Activated T-helper 1 cell treated with anti-CD3 and anti-CD28 coated beads, Interleukin-12 subunit alpha, Interleukin-12 subunit beta, Interleukin-2, Interleukin-4 antibody, amounts not matched to agents 30 ng/mL and 10 ng/mL and 1 ng/mL, durations not matched to agents 14 hours and 24 hours and 36 hours (primary cell): ENCODE measurements around the gene C1QTNF2. TPM values are rescaled to one million over a fixed set of nuclear protein-coding genes. Genes with fewer than 3 reads are reported as not detected.
"Not testable (repeated sequence)": the region's sequence is repeated elsewhere in the genome, so short reads cannot be mapped to it uniquely, and the experiment has no call there.

ENCODE experiments used
- DNase-seq: peaks from one replicate; pipeline ENCODE4 v3.0.0; 2021; ENCODE audit warnings: low spot score
- H3K27ac Mint-ChIP-seq: one replicate; pipeline ENCODE4 v1.8.0; 2021; ENCODE audit warnings: mild to moderate bottlenecking, mixed read lengths
- H3K27me3 Mint-ChIP-seq: one replicate; pipeline ENCODE4 v1.8.0; 2022; ENCODE audit warnings: mild to moderate bottlenecking, moderate library complexity, mixed read lengths; ENCODE audit not compliant: insufficient read depth
- H3K36me3 Mint-ChIP-seq: one replicate; pipeline ENCODE4 v1.8.0; 2021; ENCODE audit warnings: low read depth, mixed read lengths
- H3K4me1 Mint-ChIP-seq: one replicate; pipeline ENCODE4 v1.8.0; 2021; ENCODE audit warnings: low read depth, mixed read lengths
- H3K4me3 Mint-ChIP-seq: one replicate; pipeline ENCODE4 v1.8.0; 2021; ENCODE audit warnings: mild to moderate bottlenecking, moderate library complexity, mixed read lengths
- H3K9me3 Mint-ChIP-seq: one replicate; pipeline ENCODE4 v1.8.0; 2021; ENCODE audit warnings: mixed read lengths
- intact Hi-C: fragments of 100-400 bp; cut with micrococcal nuclease; formaldehyde crosslinking; loops from one replicate; pipeline ENCODE4 v1.15.1; 2024
- total RNA-seq: library from RNA; stranded (reverse); gene quantifications from 2 replicates; pipeline ENCODE4 v1.2.3, GENCODE V29; 2022

C1QTNF2 gene
- total RNA-seq, 1 donor from 2014 or later, result not detected

- no peak overlapping the region for H3K27ac Mint-ChIP-seq
- DNase-seq, result no peak
- intact Hi-C loops, result no loop called here
- no peaks in the 10 kb centered on the region for H3K36me3 Mint-ChIP-seq
- no peaks in the 10 kb centered on the region for H3K9me3 Mint-ChIP-seq
- peaks cover 2% of the 10 kb centered on the region for H3K27me3 Mint-ChIP-seq
- H3K4me1 Mint-ChIP-seq, result no peaks in the 10 kb centered on the region
- H3K4me3 Mint-ChIP-seq, result no peak overlapping the region
Observed at GRCh38 chr5:160349935-160350303, 20.5 kb downstream of the C1QTNF2 start.

DNA sequence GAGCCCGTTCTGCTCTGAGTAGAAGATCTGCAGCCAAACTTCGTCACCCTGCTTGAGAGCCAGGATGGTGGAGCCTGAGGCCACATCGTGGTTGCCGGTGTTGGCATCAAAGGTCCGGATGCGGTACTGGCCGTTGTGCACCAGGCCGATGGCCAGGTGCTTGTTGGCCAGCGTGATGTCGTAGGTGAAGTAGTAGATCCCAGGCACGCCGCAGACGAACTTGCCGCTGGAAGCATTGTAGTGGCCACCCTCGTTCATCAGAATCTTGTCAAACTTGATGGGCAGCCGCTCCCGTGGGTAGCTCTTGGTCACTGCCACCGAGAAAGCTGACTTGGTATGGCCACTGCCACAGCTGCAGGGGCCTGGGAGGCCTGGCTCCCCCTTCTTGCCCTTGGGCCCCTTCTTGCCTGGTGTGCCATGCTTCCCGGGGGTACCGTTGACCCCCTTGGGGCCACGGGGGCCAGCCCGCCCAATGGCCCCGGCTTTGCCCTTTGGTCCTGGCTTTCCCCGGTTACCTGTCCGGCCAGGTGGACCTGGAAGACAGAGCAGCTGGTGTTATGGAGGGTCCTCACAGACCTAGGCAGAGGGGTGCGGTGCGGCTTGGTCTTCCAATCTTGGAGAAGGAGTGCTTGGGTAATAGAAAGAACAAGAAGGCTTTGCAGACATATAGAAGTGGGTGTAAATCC, 21.0 kb downstream of the C1QTNF2 start:
- no peaks in the 10 kb centered on the region for H3K4me1 Mint-ChIP-seq
- H3K27me3 Mint-ChIP-seq, result peaks cover 2% of the 10 kb centered on the region
- no peaks in the 10 kb centered on the region for H3K36me3 Mint-ChIP-seq
- no peaks in the 10 kb centered on the region for H3K9me3 Mint-ChIP-seq
- H3K4me3 Mint-ChIP-seq, result no peak overlapping the region
- intact Hi-C loops, result no loop called here
- no peak for DNase-seq
- H3K27ac Mint-ChIP-seq, result no peak overlapping the region

DNA sequence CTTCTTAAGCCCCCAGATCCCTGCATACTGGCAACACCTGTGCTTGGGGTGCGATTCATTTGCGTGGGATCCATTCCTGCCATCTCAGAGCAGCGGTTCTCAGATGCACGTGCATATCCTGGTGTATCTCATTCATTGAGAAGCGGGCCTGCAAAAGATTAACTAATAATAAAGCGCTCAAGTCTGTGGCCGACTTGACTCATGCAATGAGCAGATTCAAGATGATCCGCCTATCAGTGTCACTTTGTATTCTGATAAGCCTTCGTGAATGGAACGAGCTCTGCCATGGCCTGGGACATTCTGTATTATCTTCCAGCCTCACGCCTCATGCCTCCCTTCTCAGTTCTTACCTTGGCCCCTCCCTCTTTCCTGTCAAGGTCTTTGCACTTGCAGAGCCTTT, 22.3 kb downstream of the C1QTNF2 start:
- intact Hi-C loops, result no loop called here

DNA sequence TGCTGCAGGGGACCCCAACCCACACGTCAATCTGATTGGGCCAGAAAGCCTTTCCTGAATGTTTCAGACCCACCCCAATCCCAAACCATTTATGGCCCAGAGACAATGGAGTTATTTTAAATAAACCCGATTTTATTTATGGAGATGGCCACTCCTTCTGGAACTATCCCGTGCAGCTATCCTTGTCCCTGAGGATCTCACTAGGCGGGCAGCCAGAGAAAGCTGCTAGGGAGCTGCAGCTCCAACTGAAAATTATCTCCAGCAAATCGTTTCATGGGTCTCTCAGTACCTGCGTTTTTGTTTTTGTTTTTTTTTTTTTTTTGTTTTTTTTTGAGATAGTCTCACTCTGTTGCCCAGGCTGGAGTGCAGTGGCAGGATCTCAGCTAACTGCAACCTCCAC, 23.0 kb downstream of the C1QTNF2 start:
- Mint-ChIP-seq H3K27ac (no peak overlapping the region), H3K4me1 (no peaks in the 10 kb centered on the region)

More for the DNA sequence above, 22.3 kb downstream of the C1QTNF2 start:
- no peaks in the 10 kb centered on the region for H3K36me3 Mint-ChIP-seq
- H3K27me3 Mint-ChIP-seq, result peaks cover 3% of the 10 kb centered on the region
- no peaks in the 10 kb centered on the region for H3K9me3 Mint-ChIP-seq
- no peaks in the 10 kb centered on the region for H3K4me1 Mint-ChIP-seq
- DNase-seq, result no peak
- H3K4me3 Mint-ChIP-seq, result no peak overlapping the region
- H3K27ac Mint-ChIP-seq, result no peak overlapping the region

DNA sequence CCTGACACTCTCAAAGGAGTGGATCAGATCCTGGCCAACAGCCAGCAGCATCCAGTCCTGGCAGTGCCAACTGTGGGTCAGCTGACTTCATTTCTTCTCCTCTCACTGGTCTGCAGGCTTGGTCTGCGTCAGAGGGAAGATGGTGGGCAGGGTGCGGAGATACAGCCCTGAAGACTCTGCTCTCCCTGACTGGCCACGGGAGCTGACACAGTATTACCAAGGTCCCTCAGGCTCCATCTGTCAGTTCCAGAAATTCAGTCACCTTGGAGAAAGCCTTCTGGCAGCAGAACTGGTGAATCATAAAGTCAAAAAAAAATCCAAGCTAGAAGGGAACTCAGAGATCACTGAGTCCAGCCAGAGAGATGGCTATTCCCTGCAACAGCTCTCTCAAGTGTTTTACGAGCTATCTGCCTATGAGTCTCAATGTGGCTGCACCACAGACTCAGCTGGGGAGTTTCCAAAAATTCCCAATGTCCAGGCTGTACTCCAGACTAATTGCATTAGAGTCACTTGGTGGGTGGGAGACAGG, 27.9 kb downstream of the C1QTNF2 start:
- H3K27me3 Mint-ChIP-seq, result peaks cover 9% of the 10 kb centered on the region
- H3K36me3 Mint-ChIP-seq, result no peaks in the 10 kb centered on the region
- no peak overlapping the region for H3K4me3 Mint-ChIP-seq
- H3K4me1 Mint-ChIP-seq, result peaks cover 4% of the 10 kb centered on the region
- H3K27ac Mint-ChIP-seq, result no peak overlapping the region
- intact Hi-C loops, result no loop called here
- DNase-seq, result no peak
- H3K9me3 Mint-ChIP-seq, result no peaks in the 10 kb centered on the region

More for the DNA sequence above, 23.0 kb downstream of the C1QTNF2 start:
- H3K4me3 Mint-ChIP-seq, result no peak overlapping the region
- DNase-seq, result no peak
- no peaks in the 10 kb centered on the region for H3K36me3 Mint-ChIP-seq
- H3K27me3 Mint-ChIP-seq, result peaks cover 3% of the 10 kb centered on the region
- H3K9me3 Mint-ChIP-seq, result no peaks in the 10 kb centered on the region
- intact Hi-C loops, result no loop called here

DNA sequence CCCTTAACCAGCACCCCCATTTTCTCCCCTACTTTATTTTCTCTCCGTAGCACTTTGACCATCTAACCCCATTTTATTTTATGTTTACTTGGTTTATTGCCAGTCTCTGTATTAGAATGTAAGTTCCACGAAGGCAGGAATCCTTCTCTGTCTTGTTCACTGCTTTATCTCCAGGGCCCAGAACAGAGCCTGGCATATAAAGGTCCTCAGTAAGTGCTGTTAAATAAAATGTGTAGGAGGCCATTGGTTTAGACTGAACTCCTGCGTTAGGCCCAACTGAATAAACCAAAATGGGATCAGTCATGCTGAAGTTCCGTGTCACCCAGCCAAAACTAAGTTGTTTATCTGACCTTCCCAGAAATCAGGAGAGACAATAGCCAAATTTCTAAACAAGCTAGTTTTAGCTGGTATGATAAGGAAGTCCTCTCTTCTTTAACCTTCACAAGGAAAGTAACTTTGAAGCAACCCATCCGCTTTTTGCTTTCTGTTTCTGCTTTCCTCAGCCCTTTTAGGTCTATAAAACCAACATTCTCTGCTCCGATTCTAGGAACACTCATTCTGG, 29.0 kb downstream of the C1QTNF2 start:
- no peaks in the 10 kb centered on the region for H3K36me3 Mint-ChIP-seq
- intact Hi-C loops, result no loop called here

DNA sequence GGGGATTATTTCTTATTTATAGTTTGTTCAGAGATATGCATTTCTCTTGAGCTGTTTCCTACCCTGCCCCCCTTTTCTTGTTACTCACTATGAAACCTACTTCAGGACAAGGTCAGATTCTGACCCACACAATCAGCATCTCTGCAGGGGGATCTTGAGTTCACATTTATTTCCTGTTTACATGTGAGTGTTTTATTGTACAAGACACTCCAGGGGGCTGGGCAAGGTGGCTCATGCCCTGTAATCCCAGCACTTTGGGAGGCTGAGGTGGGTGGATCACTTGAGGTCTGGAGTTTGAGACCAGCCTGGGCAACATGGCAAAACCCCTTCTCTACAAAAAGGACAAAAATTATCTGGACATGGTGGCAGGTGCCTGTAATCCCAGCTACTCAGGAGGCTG, 29.9 kb downstream of the C1QTNF2 start:
- DNase-seq, H3K9me3 Mint-ChIP-seq, H3K4me3 Mint-ChIP-seq, intact Hi-C loops, H3K27ac Mint-ChIP-seq, H3K36me3 Mint-ChIP-seq, H3K4me1 Mint-ChIP-seq, H3K27me3 Mint-ChIP-seq: not testable (repeated sequence)

More for the DNA sequence above, 29.0 kb downstream of the C1QTNF2 start:
- Mint-ChIP-seq H3K27ac (no peak overlapping the region), H3K9me3 (no peaks in the 10 kb centered on the region), H3K27me3 (peaks cover 9% of the 10 kb centered on the region), H3K4me1 (peaks cover 4% of the 10 kb centered on the region), H3K4me3 (no peak overlapping the region)
- no peak for DNase-seq

DNA sequence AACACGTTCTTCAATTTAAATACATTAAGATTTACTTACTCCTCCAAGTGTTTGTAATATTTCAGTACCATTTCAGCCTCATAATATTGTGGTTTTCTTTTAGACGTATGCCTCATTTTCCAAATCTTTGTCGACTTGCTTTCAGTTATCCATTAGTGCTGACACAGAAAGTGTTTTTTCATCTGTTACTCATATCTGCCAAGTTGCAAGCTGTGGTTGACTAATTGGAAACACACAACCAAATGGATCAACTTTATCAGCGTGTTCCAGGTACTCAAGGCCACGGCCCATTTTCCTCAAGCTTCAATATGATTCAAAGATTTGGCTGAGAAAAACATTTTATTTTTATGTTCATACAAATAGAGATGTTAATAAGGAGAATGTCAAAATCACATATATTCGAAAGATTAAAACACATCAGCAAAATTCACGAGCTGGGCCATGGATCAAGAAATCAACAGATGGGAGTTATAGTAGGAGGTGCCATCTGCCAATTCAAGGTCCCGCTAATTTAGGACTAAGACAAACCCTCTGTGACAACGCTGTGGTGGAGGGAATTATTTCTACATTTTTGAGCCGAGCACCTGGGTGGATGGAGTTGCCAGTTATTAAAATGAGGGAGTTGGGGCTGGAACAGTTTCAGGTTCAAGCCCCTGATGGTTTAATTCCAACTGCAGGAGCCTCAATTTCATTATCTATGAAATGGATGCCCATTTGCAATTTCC, 30.9 kb downstream of the C1QTNF2 start:
- H3K27ac Mint-ChIP-seq, result no peak overlapping the region
- peaks cover 4% of the 10 kb centered on the region for H3K4me1 Mint-ChIP-seq
- no peaks in the 10 kb centered on the region for H3K9me3 Mint-ChIP-seq
- H3K4me3 Mint-ChIP-seq, result no peak overlapping the region
- no peak for DNase-seq
- no peaks in the 10 kb centered on the region for H3K36me3 Mint-ChIP-seq
- intact Hi-C loops, result no loop called here
- peaks cover 9% of the 10 kb centered on the region for H3K27me3 Mint-ChIP-seq

- H3K27me3 Mint-ChIP-seq, H3K4me3 Mint-ChIP-seq, DNase-seq, H3K27ac Mint-ChIP-seq, H3K4me1 Mint-ChIP-seq, H3K9me3 Mint-ChIP-seq, intact Hi-C loops, H3K36me3 Mint-ChIP-seq: not testable (repeated sequence)
Observed at GRCh38 chr5:160334716-160335115, 35.7 kb downstream of the C1QTNF2 start.

DNA sequence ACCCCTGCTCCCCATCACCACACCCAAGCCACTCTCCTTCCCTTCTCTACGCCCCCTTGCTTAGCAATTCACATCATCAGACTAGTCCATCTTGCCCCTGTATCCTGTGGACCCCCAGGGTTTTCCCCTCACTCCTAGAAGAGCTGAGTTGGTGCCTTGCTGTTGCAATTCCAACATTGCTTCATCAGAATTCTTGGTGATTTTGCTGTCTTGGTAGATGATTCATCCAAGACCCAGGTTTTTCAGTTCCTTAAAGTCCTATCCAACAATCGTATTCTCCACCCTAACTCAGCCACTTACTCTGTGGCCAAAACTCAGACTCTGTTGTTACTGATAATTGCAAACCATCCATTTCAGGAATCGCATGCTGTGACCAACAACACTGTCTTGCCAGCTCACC, 36.7 kb downstream of the C1QTNF2 start:
- Mint-ChIP-seq H3K36me3 (no peaks in the 10 kb centered on the region), H3K4me1 (no peaks in the 10 kb centered on the region), H3K27ac (no peak overlapping the region), H3K4me3 (no peak overlapping the region), H3K27me3 (no peaks in the 10 kb centered on the region), H3K9me3 (no peaks in the 10 kb centered on the region)
- intact Hi-C loops, result no loop called here
- no peak for DNase-seq

GRCh38 chr5:160330212-160330611, 40.2 kb downstream of the C1QTNF2 start:
- Mint-ChIP-seq H3K36me3 (no peaks in the 10 kb centered on the region), H3K27me3 (peaks cover 2% of the 10 kb centered on the region), H3K4me1 (no peaks in the 10 kb centered on the region), H3K4me3 (no peak overlapping the region), H3K9me3 (no peaks in the 10 kb centered on the region), H3K27ac (no peak overlapping the region)
- no peak for DNase-seq
- intact Hi-C loops, result no loop called here

DNA sequence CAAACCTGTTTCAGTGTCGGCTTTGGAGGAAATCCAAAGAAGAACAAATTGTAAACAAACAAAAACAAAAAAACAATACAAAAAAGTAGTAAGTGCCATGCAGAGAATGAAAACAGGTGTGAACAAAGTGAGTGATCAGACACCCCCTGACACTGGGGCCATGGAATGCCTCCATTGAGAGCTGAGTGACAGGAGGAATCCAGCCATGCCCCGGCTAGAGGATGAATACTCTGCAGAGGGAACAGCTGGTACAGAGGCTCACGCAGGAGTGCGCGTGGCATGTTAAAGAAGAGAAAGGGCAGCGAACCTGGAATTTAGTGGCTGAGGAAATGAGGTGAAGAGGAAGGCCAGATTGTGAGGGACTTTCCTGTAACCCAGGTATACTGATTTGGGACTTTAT, 42.6 kb downstream of the C1QTNF2 start:
- no peaks in the 10 kb centered on the region for H3K4me1 Mint-ChIP-seq
- H3K4me3 Mint-ChIP-seq, result no peak overlapping the region
- intact Hi-C loops, result no loop called here
- H3K36me3 Mint-ChIP-seq, result no peaks in the 10 kb centered on the region
- no peak for DNase-seq
- H3K9me3 Mint-ChIP-seq, result no peaks in the 10 kb centered on the region
- H3K27me3 Mint-ChIP-seq, result peaks cover 2% of the 10 kb centered on the region
- no peak overlapping the region for H3K27ac Mint-ChIP-seq

DNA sequence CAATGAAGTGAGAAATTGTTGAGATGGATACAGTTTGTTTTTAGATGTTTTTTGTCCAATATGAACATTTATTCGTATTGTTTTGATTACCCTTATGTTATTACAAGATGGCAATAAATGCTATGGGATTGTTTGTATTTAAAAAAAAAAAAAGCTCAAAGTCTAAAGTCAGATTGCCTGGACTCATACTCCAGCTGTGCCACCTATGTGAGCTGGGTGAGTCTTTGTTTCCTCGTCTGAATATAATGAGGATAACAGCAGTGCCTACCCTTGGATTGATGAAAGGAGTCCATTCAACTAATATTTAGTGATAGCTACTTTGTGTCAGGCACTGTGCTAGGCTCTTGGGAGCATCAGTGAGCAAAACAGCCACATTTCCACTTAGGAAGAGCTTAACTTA, 43.4 kb downstream of the C1QTNF2 start:
- no peak for DNase-seq
- H3K27me3 Mint-ChIP-seq, result peaks cover 2% of the 10 kb centered on the region
- intact Hi-C loops, result no loop called here
- H3K36me3 Mint-ChIP-seq, result no peaks in the 10 kb centered on the region
- no peak overlapping the region for H3K27ac Mint-ChIP-seq
- H3K4me1 Mint-ChIP-seq, result no peaks in the 10 kb centered on the region
- no peak overlapping the region for H3K4me3 Mint-ChIP-seq
- H3K9me3 Mint-ChIP-seq, result no peaks in the 10 kb centered on the region
